Measurements from ENCODE around the gene ZNF254. TPM values are rescaled to one million over a fixed set of nuclear protein-coding genes. Genes with fewer than 3 reads are reported as not detected.
"Not testable (repeated sequence)": the region's sequence is repeated elsewhere in the genome, so short reads cannot be mapped to it uniquely, and the experiment has no call there.

ZNF254 gene
- total and polyA plus RNA-seq, 3 experiments from 2014 or later, result 6.8 to 9.7 (median 7.3) TPM

DNA sequence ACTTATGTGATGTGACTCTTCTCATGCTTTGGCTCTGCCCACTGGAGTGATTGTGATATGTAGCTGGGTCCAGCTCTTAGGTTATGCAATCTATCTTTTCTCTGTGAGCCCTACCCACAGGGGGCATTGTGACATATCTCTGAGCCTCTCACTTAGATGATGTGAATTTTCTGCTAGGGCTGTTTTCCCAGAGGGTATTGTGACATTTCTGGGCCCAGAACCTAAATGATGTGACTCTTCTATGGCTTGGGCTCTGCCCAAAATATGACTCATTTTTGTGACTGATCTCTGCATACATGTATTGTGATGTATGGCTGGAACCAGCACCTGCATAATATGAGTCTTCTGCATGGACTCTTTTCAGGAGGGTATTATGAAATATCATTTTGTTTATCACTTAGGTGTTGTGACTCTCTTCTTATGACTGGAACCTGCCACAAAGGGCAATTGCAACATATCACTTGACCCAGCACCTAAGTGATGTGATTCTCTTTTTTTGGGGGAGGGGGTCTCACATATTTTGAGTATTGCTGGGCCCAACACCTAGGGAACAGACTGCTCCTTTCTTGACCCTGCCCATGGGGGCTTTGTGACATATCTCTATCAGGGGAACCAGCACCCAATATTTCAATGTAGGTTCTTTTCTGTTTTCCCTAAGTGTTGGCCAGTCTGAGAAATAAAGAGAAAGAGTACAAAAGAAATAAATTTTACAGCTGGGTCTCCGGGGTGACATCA is 12.1 kb upstream of the ZNF254 start:
- H3K27me3 Mint-ChIP-seq, result no peaks in the 10 kb centered on the region
- POLR2A ChIA-PET, result no interaction called here
- no peak for DNase-seq
- H3K9me3 Mint-ChIP-seq, result peaks cover 0 to 6% (median 2%) of the 10 kb centered on the region in 5 donors
- Histone ChIP-seq H3K9me3 (ENCODE audit: low read length) (no peaks in the 10 kb centered on the region), H3K4me3 (ENCODE audit: low read length) (no peak overlapping the region), H3K27me3 (ENCODE audit: insufficient read depth, low read length, poor library complexity, severe bottlenecking) (no peaks in the 10 kb centered on the region), H3K36me3 (ENCODE audit: insufficient read depth, low read length) (peaks cover 3% of the 10 kb centered on the region), H3K4me1 (ENCODE audit: insufficient read depth, low read length) (no peaks in the 10 kb centered on the region), H3K27ac (ENCODE audit: low read depth, low read length) (no peak overlapping the region)
- H3K27ac Mint-ChIP-seq, result peak overlapping the region in 2 of 8 donors; percentile 5 to 27
- H3K4me1 Mint-ChIP-seq, result peaks cover 0 to 19% (median 1%) of the 10 kb centered on the region in 3 donors
- no peak overlapping the region for H3K4me3 Mint-ChIP-seq
- CTCF ChIA-PET, result no interaction called here
- H3K36me3 Mint-ChIP-seq, result peaks cover 24 to 65% (median 35%) of the 10 kb centered on the region in 3 donors

DNA sequence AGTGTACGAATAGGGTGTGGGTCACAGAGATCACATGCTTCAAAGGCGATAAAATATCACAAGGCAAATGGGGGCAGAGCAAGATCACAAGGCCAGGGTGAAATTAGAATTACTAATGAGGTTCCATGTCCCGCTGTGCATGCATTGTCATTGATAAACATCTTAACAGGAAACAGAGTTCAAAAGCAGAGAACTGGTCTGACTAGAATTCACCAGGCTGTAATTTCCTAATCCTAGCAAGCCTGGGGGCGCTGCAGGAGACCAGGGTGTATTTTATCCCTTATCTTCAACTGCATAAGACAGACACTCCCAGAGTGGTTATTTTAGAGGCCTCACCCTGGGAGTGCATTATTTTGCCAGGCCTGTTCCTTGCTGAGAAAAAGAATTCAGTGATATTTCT is 11.5 kb upstream of the ZNF254 start:
- H3K27ac Mint-ChIP-seq; H3K4me3 ChIP-seq (ENCODE audit: low read length); H3K27ac ChIP-seq (ENCODE audit: low read depth, low read length); H3K27me3 ChIP-seq (ENCODE audit: insufficient read depth, low read length, poor library complexity, severe bottlenecking); H3K9me3 ChIP-seq (ENCODE audit: low read length); H3K4me3 Mint-ChIP-seq; CTCF ChIA-PET; H3K9me3 Mint-ChIP-seq; DNase-seq; H3K36me3 ChIP-seq (ENCODE audit: insufficient read depth, low read length); H3K27me3 Mint-ChIP-seq; H3K4me1 ChIP-seq (ENCODE audit: insufficient read depth, low read length); POLR2A ChIA-PET: not testable (repeated sequence)
- Mint-ChIP-seq H3K4me1 (peaks cover 0 to 19% (median 1%) of the 10 kb centered on the region in 3 donors), H3K36me3 (peaks cover 24 to 60% (median 35%) of the 10 kb centered on the region in 3 donors)

DNA sequence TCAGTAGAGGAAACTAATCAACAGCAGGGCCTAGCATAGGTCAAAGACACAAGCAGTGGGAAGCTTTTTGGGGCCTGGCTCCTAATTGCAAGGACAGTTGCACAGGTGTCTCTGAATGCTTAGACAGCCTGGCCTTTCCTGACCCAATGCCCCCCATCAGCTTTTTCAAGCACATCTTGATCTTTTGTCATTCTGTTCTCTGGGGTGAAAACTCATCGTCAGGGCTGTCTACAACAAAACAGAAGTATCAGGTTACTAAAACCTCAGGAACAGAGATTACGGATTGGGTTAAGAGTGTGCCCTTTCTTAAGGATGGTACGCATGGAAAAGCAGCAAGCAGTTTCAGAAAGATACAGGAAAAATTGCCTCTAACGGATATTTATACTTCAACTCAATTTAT is 8.3 kb upstream of the ZNF254 start:
- no peak overlapping the region for H3K4me3 Mint-ChIP-seq
- CTCF ChIA-PET, result no interaction called here
- H3K4me1 Mint-ChIP-seq, result peaks cover 0 to 11% (median 1%) of the 10 kb centered on the region in 3 donors
- H3K27me3 ChIP-seq (ENCODE audit: insufficient read depth, low read length, poor library complexity, severe bottlenecking), result no peaks in the 10 kb centered on the region
- no peak overlapping the region for H3K4me3 ChIP-seq (ENCODE audit: low read length)
- H3K27ac Mint-ChIP-seq, result no peak overlapping the region
- H3K27ac ChIP-seq (ENCODE audit: low read depth, low read length), result no peak overlapping the region
- no peaks in the 10 kb centered on the region for H3K9me3 ChIP-seq (ENCODE audit: low read length)
- H3K4me1 ChIP-seq (ENCODE audit: insufficient read depth, low read length), result no peaks in the 10 kb centered on the region
- H3K36me3 Mint-ChIP-seq, result peaks cover 16 to 45% (median 27%) of the 10 kb centered on the region in 3 donors
- POLR2A ChIA-PET, result interaction anchor here (0.5 kb wide), 1 partner anchor 314 kb away, joined by 3 read pairs; no protein-coding TSS in a partner anchor
- H3K36me3 ChIP-seq (ENCODE audit: insufficient read depth, low read length), result no peaks in the 10 kb centered on the region
- DNase-seq, result no peak
- H3K9me3 Mint-ChIP-seq, result peaks cover 0 to 6% (median 2%) of the 10 kb centered on the region in 5 donors
- H3K27me3 Mint-ChIP-seq, result no peaks in the 10 kb centered on the region

DNA sequence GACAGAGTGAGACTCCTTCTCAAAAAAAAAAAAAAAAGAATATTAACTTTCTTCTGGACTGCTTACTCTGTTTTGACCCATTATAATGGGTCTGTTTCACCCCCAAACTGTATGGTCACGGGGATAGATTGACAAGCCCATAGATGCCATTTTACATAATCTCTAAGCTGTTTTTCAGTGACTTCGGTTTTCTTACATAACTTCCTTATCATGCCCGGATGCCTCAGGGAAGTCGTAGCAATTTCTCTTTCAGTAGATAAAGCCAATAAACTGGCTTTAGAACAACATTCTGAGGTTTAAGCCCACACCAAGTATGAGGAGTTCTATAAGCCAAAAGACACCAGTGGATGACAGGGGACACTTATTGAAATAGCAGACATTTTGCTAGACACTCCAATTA is 5.9 kb upstream of the ZNF254 start:
- Mint-ChIP-seq H3K27ac (peak overlapping the region in 1 of 8 donors; percentile 35), H3K4me1 (peaks cover 0 to 8% (median 0%) of the 10 kb centered on the region in 3 donors), H3K9me3 (no peaks in the 10 kb centered on the region), H3K27me3 (no peaks in the 10 kb centered on the region), H3K36me3 (peaks cover 5 to 22% (median 5%) of the 10 kb centered on the region in 3 donors), H3K4me3 (no peak overlapping the region)
- DNase-seq, result no peak
- ChIA-PET POLR2A (no interaction called here), CTCF (no interaction called here)
- no peak overlapping the region for H3K4me3 ChIP-seq (ENCODE audit: low read length)
- H3K4me1 ChIP-seq (ENCODE audit: insufficient read depth, low read length), result no peaks in the 10 kb centered on the region
- H3K27me3 ChIP-seq (ENCODE audit: insufficient read depth, low read length, poor library complexity, severe bottlenecking), result no peaks in the 10 kb centered on the region
- H3K9me3 ChIP-seq (ENCODE audit: low read length), result no peaks in the 10 kb centered on the region
- no peak overlapping the region for H3K27ac ChIP-seq (ENCODE audit: low read depth, low read length)
- no peaks in the 10 kb centered on the region for H3K36me3 ChIP-seq (ENCODE audit: insufficient read depth, low read length)

DNA sequence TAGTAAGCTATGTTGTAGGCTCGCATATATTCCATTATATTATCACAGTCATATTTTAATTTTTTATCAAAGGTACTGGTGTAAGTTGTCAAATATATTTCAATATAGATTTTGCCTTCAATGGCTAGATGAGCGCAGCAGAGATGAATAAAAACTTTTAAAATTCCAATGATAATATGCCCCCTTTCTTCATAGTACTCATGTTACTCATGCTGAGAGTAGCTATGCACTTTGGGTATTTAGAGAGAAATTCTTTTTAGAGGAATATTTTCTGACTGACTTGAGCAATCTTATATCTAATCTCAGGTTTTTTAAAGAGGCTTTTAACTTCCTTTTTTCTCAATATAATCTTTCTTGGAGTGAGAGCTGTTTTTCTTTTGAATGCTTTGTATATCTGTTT is 11.4 kb downstream of the ZNF254 start:
- no peak overlapping the region for H3K27ac Mint-ChIP-seq
- Histone ChIP-seq H3K4me3 (ENCODE audit: low read length) (no peak overlapping the region), H3K27me3 (ENCODE audit: insufficient read depth, low read length, poor library complexity, severe bottlenecking) (no peaks in the 10 kb centered on the region), H3K36me3 (ENCODE audit: insufficient read depth, low read length) (peaks cover 2% of the 10 kb centered on the region), H3K9me3 (ENCODE audit: low read length) (peaks cover 4% of the 10 kb centered on the region), H3K4me1 (ENCODE audit: insufficient read depth, low read length) (no peaks in the 10 kb centered on the region), H3K27ac (ENCODE audit: low read depth, low read length) (no peak overlapping the region)
- H3K4me1 Mint-ChIP-seq, result peaks cover 49 to 66% (median 61%) of the 10 kb centered on the region in 3 donors
- H3K36me3 Mint-ChIP-seq, result peaks cover 25 to 60% (median 48%) of the 10 kb centered on the region in 3 donors
- no peaks in the 10 kb centered on the region for H3K27me3 Mint-ChIP-seq
- no peak for DNase-seq
- CTCF ChIA-PET, result no interaction called here
- POLR2A ChIA-PET, result interaction anchor here (1.1 kb wide), 1 partner anchor 12 kb away, joined by 3 read pairs; no protein-coding TSS in a partner anchor
- H3K9me3 Mint-ChIP-seq, result peaks cover 0 to 14% (median 3%) of the 10 kb centered on the region in 5 donors
- no peak overlapping the region for H3K4me3 Mint-ChIP-seq

DNA sequence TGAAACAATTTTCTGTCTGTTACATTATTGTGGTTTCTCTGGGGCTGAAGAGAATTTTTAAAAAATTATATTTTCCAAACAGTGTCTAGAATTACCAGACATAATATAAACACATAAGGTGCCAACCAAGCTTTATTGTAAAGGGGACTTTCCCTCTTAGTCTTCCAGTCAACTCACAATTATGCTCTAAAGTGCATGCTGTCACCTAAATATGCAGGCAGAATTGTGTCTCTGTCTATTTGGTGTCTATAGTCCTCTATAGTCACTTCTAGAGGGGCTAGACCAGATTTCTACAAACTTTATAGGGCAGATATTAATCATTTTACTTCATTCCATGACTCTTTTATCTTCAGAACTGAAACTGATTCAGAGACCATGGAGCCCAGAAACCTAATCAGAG is 12.8 kb downstream of the ZNF254 start:
- ChIA-PET POLR2A (no interaction called here), CTCF (no interaction called here)
- Mint-ChIP-seq H3K9me3 (peaks cover 0 to 17% (median 2%) of the 10 kb centered on the region in 5 donors), H3K4me1 (peaks cover 41 to 64% (median 54%) of the 10 kb centered on the region in 3 donors), H3K4me3 (no peak overlapping the region), H3K27me3 (no peaks in the 10 kb centered on the region), H3K27ac (peak overlapping the region in 1 of 8 donors; percentile 46), H3K36me3 (peaks cover 30 to 67% (median 50%) of the 10 kb centered on the region in 3 donors)
- DNase-seq, result no peak
- H3K4me3 ChIP-seq (ENCODE audit: low read length), result no peak overlapping the region
- H3K9me3 ChIP-seq (ENCODE audit: low read length), result peaks cover 4% of the 10 kb centered on the region
- peaks cover 4% of the 10 kb centered on the region for H3K36me3 ChIP-seq (ENCODE audit: insufficient read depth, low read length)
- H3K27me3 ChIP-seq (ENCODE audit: insufficient read depth, low read length, poor library complexity, severe bottlenecking), result no peaks in the 10 kb centered on the region
- H3K4me1 ChIP-seq (ENCODE audit: insufficient read depth, low read length), result no peaks in the 10 kb centered on the region
- no peak overlapping the region for H3K27ac ChIP-seq (ENCODE audit: low read depth, low read length)

DNA sequence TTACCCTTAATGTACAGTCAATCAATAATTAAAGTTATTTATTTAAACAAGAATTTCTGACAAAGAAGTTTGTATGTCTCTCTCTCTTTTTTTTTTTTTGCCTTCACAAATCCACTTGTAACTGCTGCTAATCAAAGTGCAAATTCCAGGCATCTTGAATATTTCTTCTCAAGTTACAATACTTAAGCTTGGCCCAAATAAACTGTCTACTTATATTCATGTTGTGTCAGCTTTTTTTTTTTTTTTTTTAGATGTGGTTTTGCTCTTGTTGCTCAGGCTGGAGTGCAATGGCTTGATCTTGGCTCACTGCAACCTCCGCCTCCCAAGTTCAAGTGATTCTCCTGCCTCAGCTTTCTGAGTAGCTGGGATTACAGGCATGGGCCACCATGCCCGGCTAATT is 13.6 kb downstream of the ZNF254 start:
- H3K27ac ChIP-seq (ENCODE audit: low read depth, low read length); H3K36me3 ChIP-seq (ENCODE audit: insufficient read depth, low read length); H3K27me3 Mint-ChIP-seq; H3K4me3 ChIP-seq (ENCODE audit: low read length); DNase-seq; H3K9me3 ChIP-seq (ENCODE audit: low read length); H3K27ac Mint-ChIP-seq; H3K4me1 ChIP-seq (ENCODE audit: insufficient read depth, low read length); H3K4me3 Mint-ChIP-seq; H3K27me3 ChIP-seq (ENCODE audit: insufficient read depth, low read length, poor library complexity, severe bottlenecking): not testable (repeated sequence)
- POLR2A ChIA-PET, result interaction anchor here (0.6 kb wide), 1 partner anchor 66 kb away, joined by 3 read pairs; no protein-coding TSS in a partner anchor
- Mint-ChIP-seq H3K36me3 (peaks cover 31 to 67% (median 51%) of the 10 kb centered on the region in 3 donors), H3K9me3 (peaks cover 0 to 14% (median 3%) of the 10 kb centered on the region in 5 donors), H3K4me1 (peaks cover 33 to 56% (median 47%) of the 10 kb centered on the region in 3 donors)
- CTCF ChIA-PET, result interaction anchor here (0.7 kb wide), 1 partner anchor 183 kb away, joined by 3 read pairs; no protein-coding TSS in a partner anchor

DNA sequence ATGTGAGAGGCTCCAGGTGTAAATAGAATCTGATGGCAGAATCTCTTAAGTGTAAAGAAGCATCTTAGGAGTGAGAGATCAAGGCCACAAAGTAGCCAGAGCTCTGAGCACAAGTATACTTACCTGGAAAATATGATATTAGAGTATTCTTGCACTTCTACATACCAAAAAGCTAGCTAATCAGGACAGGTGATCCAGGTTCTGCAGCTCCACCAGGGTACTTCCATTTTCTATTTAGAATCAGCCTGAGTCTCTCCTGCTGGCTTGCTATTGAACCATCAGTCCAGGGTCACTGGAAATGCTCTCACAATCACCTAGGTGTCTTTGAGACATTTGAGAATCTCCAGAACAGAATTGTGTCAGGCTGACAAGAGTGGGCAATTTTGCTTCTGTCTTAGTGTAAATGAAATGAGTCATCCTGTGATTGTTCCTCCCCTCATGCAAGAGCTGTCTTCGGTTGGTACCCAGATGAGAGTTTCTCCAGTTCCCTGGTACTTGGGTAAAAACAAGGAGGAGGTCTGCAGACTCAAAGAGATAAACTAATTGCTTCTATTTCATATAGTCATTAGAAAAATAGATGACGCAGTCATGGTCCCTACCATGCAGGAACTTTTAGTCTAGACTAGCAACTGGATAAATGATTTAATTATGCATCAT is 14.6 kb downstream of the ZNF254 start:
- CTCF ChIA-PET, result no interaction called here

More for the DNA sequence above, 14.6 kb downstream of the ZNF254 start:
- Mint-ChIP-seq H3K4me3 (no peak overlapping the region), H3K27ac (peak overlapping the region in 1 of 8 donors; percentile 26), H3K9me3 (peaks cover 0 to 16% (median 3%) of the 10 kb centered on the region in 5 donors), H3K36me3 (peaks cover 32 to 69% (median 53%) of the 10 kb centered on the region in 3 donors), H3K4me1 (peaks cover 27 to 47% (median 38%) of the 10 kb centered on the region in 3 donors), H3K27me3 (no peaks in the 10 kb centered on the region)
- POLR2A ChIA-PET, result no interaction called here
- Histone ChIP-seq H3K36me3 (ENCODE audit: insufficient read depth, low read length) (peaks cover 6% of the 10 kb centered on the region), H3K9me3 (ENCODE audit: low read length) (no peaks in the 10 kb centered on the region), H3K27me3 (ENCODE audit: insufficient read depth, low read length, poor library complexity, severe bottlenecking) (no peaks in the 10 kb centered on the region), H3K4me3 (ENCODE audit: low read length) (no peak overlapping the region), H3K4me1 (ENCODE audit: insufficient read depth, low read length) (no peaks in the 10 kb centered on the region), H3K27ac (ENCODE audit: low read depth, low read length) (no peak overlapping the region)
- no peak for DNase-seq

All from CD8-positive, alpha-beta memory T cell (primary cell).